CD4-positive, alpha-beta memory T cell (primary cell): ENCODE measurements around the gene EPOP. TPM values are rescaled to one million over a fixed set of nuclear protein-coding genes. Genes with fewer than 3 reads are reported as not detected.
"Not testable (repeated sequence)": the region's sequence is repeated elsewhere in the genome, so short reads cannot be mapped to it uniquely, and the experiment has no call there.

Experiments used
- CTCF ChIA-PET: fragments of 350-600 bp; sonication (Branson Sonifier 250); formaldehyde crosslinking; loops from one replicate; lab custom pipeline; 2021; ENCODE audit warnings: inconsistent platforms; ENCODE audit not compliant: partially characterized antibody; lab: Charles Lee
- POLR2A ChIA-PET: fragments of 350-600 bp; sonication (Branson Sonifier 250); formaldehyde crosslinking; loops from one replicate; lab custom pipeline; 2021; ENCODE audit not compliant: partially characterized antibody; lab: Charles Lee
- DNase-seq, 5 donors: peaks; one replicate each; pipeline versions ENCODE4 v3.0.0 to v3.0.0-alpha.2; 2020 to 2022; ENCODE audit warnings: mixed read lengths in 1 of 5
- H3K27ac ChIP-seq: one replicate; pipeline ENCODE4 v1.7.0; 2013; ENCODE audit warnings: low read depth, low read length
- H3K27me3 ChIP-seq: 2 replicates; pipeline ENCODE4 v1.7.0; 2013; ENCODE audit warnings: mild to moderate bottlenecking, low read length, moderate library complexity; ENCODE audit not compliant: insufficient read depth
- H3K36me3 ChIP-seq: 2 replicates; pipeline ENCODE4 v1.7.0; 2013; ENCODE audit warnings: mild to moderate bottlenecking, low read length, moderate library complexity; ENCODE audit not compliant: insufficient read depth
- H3K4me1 ChIP-seq: 2 replicates; pipeline ENCODE4 v1.7.0; 2013; ENCODE audit warnings: mild to moderate bottlenecking, low read length, moderate library complexity; ENCODE audit not compliant: insufficient read depth
- H3K4me3 ChIP-seq, 2 donors: one replicate each; pipeline ENCODE4 v1.7.0; 2013; ENCODE audit warnings: low read length in 2 of 2, mild to moderate bottlenecking in 1 of 2
- H3K9me3 ChIP-seq, 2 donors: one replicate each; pipeline ENCODE4 v1.7.0; 2013; ENCODE audit warnings: low read length in 2 of 2, control low read depth in 1 of 2; ENCODE audit not compliant: control insufficient read depth in 1 of 2
- H3K27ac Mint-ChIP-seq, 7 donors: one replicate each; pipeline ENCODE4 v1.8.0; 2020 to 2021; ENCODE audit warnings: mixed read lengths in 7 of 7, mild to moderate bottlenecking in 6 of 7, inconsistent platforms in 3 of 7, moderate library complexity in 3 of 7
- H3K27me3 Mint-ChIP-seq, 2 donors: one replicate each; pipeline ENCODE4 v1.8.0; 2020 to 2021; ENCODE audit warnings: mixed read lengths in 2 of 2
- H3K36me3 Mint-ChIP-seq, 2 donors: one replicate each; pipeline ENCODE4 v1.8.0; 2020 to 2021; ENCODE audit warnings: mixed read lengths in 2 of 2, inconsistent platforms in 1 of 2, mild to moderate bottlenecking in 1 of 2
- H3K4me1 Mint-ChIP-seq, 4 donors: one replicate each; pipeline ENCODE4 v1.8.0; 2020 to 2021; ENCODE audit warnings: mixed read lengths in 4 of 4, mild to moderate bottlenecking in 1 of 4
- H3K4me3 Mint-ChIP-seq, 8 donors: one replicate each; pipeline ENCODE4 v1.8.0; 2020 to 2021; ENCODE audit warnings: mixed read lengths in 8 of 8, mild to moderate bottlenecking in 7 of 8, moderate library complexity in 6 of 8, inconsistent platforms in 3 of 8
- H3K9me3 Mint-ChIP-seq, 8 donors: one replicate each; pipeline ENCODE4 v1.8.0; 2020 to 2021; ENCODE audit warnings: mixed read lengths in 8 of 8, mild to moderate bottlenecking in 5 of 8, inconsistent platforms in 3 of 8, moderate library complexity in 1 of 8
- intact Hi-C: fragments of 100-400 bp; cut with micrococcal nuclease; formaldehyde crosslinking; loops from one replicate; pipeline ENCODE4 v1.15.1; 2023
- polyA plus RNA-seq, 2 donors: library from polyadenylated mRNA; unstranded; fragments of 300-500 nt; fragmentation: Illumina TruSeq; gene quantifications; one replicate each; pipeline ENCODE4 v1.2.3, GENCODE V29; 2021
- total RNA-seq, 2 experiments: library from RNA; stranded (reverse); gene quantifications; one replicate each; pipeline ENCODE4 v1.2.3, GENCODE V29; 2021

The EPOP gene
- total and polyA plus RNA-seq, 4 experiments from 2014 or later = 0.09 to 0.25 TPM; not detected in 2

DNA sequence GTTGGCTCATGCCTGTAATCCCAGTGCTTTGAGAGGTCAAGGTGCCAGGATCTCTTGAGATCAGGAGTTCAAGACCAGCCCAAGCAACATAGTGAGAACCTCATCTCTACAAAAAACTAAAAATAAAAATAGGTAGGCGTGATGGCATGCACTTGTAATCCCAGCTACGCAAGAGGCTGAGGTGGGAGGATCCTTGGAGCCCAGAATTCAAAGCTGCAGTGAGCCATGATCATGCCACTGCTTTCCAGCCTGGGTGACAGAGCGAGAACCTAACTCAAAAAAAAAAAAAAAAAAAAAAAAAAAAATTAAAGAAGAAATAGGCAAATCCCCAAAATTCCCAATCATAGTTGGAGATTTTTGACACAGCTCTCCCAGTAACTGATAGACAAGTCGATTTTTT lies 36.8 kb downstream of the EPOP start:
- Mint-ChIP-seq H3K4me1 (no peaks in the 10 kb centered on the region), H3K27me3 (peaks cover 15 to 21% of the 10 kb centered on the region in 2 donors), H3K9me3 (peaks cover 0 to 2% (median 0%) of the 10 kb centered on the region in 8 donors), H3K4me3 (no peak overlapping the region), H3K27ac (no peak overlapping the region), H3K36me3 (no peaks in the 10 kb centered on the region)
- intact Hi-C loops = no loop called here
- H3K27ac ChIP-seq = no peak overlapping the region
- ChIA-PET POLR2A (no interaction called here), CTCF (no interaction called here)
- no peaks in the 10 kb centered on the region for H3K36me3 ChIP-seq
- H3K9me3 ChIP-seq = no peaks in the 10 kb centered on the region
- no peak for DNase-seq
- no peaks in the 10 kb centered on the region for H3K27me3 ChIP-seq
- H3K4me1 ChIP-seq = no peaks in the 10 kb centered on the region
- no peak overlapping the region for H3K4me3 ChIP-seq

DNA sequence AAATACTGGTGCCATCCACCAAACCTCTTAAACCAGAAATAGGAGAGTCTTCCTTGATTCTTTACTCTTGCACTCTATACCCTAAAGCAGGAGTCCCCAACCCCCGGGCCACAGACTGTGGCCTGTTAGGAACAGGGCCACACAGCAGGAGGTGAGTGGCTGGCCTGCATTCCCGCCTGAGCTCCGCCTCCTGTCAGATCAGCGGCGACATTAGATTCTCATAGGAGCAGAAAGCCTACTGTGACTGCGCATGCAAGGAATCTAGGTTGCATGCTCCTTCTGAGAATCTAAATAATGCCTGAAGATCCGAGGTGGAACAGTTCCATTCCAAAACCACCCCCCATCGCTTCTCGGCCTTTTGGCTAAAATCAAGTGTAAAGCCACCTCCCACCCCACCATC lies 38.7 kb downstream of the EPOP start:
- Mint-ChIP-seq H3K27ac (no peak overlapping the region), H3K4me1 (no peaks in the 10 kb centered on the region), H3K27me3 (peaks cover 17 to 18% of the 10 kb centered on the region in 2 donors), H3K4me3 (no peak overlapping the region), H3K9me3 (peaks cover 0 to 2% (median 0%) of the 10 kb centered on the region in 8 donors), H3K36me3 (no peaks in the 10 kb centered on the region)
- ChIA-PET CTCF (no interaction called here), POLR2A (no interaction called here)
- intact Hi-C loops = no loop called here
- no peaks in the 10 kb centered on the region for H3K27me3 ChIP-seq
- no peaks in the 10 kb centered on the region for H3K36me3 ChIP-seq
- no peak for DNase-seq
- H3K27ac ChIP-seq = no peak overlapping the region
- no peak overlapping the region for H3K4me3 ChIP-seq
- no peaks in the 10 kb centered on the region for H3K4me1 ChIP-seq
- no peaks in the 10 kb centered on the region for H3K9me3 ChIP-seq

DNA sequence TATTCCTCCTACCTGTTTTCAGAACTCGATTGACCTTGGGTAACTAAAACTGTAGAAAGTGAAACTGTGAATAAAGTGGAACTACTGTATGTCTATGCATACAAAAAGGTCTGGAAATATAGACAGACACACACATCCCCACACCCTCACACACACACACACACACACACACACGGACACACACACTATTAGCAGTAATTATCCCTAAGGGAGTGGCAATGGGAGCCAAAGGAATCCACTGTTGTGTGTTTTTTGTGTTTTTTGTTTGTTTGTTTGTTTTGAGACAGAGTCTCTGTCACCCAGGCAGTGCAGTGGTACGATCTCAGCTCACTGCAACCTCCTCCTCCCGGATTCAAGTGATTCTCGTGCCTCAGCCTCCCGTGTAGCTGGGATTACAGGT lies 42.4 kb downstream of the EPOP start:
- H3K27ac Mint-ChIP-seq = no peak overlapping the region
- Histone ChIP-seq H3K9me3 (no peaks in the 10 kb centered on the region), H3K4me1 (no peaks in the 10 kb centered on the region), H3K36me3 (no peaks in the 10 kb centered on the region), H3K4me3 (no peak overlapping the region), H3K27ac (no peak overlapping the region), H3K27me3 (no peaks in the 10 kb centered on the region)
- H3K4me3 Mint-ChIP-seq = no peak overlapping the region
- POLR2A ChIA-PET = no interaction called here
- H3K36me3 Mint-ChIP-seq = no peaks in the 10 kb centered on the region
- no peaks in the 10 kb centered on the region for H3K4me1 Mint-ChIP-seq
- DNase-seq = no peak
- intact Hi-C loops = no loop called here
- peaks cover 10 to 17% of the 10 kb centered on the region in 2 donors for H3K27me3 Mint-ChIP-seq
- peaks cover 0 to 2% (median 0%) of the 10 kb centered on the region in 8 donors for H3K9me3 Mint-ChIP-seq
- CTCF ChIA-PET = no interaction called here

DNA sequence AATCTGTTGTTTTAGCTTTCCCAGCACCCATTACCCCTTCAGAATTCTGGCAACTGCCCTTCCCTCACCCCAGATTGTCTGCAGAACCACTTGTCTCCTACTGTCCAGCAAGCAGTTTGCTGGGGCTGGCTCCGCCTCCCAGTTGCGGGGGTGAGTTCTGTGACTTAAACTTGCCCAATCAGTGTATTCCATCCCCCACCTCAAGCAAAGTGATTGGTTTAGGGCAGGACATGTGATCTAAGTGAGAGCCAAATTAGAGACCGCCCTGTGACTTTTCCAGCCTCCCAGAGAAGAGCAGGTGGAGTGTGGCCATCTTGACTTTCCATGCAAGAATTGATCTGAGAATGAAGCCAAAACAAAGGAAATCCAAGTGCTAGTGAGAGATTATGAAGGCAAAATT lies 46.3 kb downstream of the EPOP start:
- H3K9me3 ChIP-seq = no peaks in the 10 kb centered on the region
- ChIA-PET CTCF (no interaction called here), POLR2A (no interaction called here)
- H3K27me3 ChIP-seq = no peaks in the 10 kb centered on the region
- H3K36me3 Mint-ChIP-seq = no peaks in the 10 kb centered on the region
- H3K4me1 ChIP-seq = peaks cover 4% of the 10 kb centered on the region
- peaks cover 2 to 6% (median 5%) of the 10 kb centered on the region in 4 donors for H3K4me1 Mint-ChIP-seq
- H3K4me3 ChIP-seq = no peak overlapping the region
- intact Hi-C loops = no loop called here
- H3K27ac ChIP-seq = no peak overlapping the region
- no peak for DNase-seq
- no peaks in the 10 kb centered on the region for H3K9me3 Mint-ChIP-seq
- H3K36me3 ChIP-seq = no peaks in the 10 kb centered on the region
- H3K4me3 Mint-ChIP-seq = no peak overlapping the region
- no peak overlapping the region for H3K27ac Mint-ChIP-seq
- H3K27me3 Mint-ChIP-seq = peaks cover 7 to 17% of the 10 kb centered on the region in 2 donors

- H3K36me3 Mint-ChIP-seq = no peaks in the 10 kb centered on the region
- H3K27me3 Mint-ChIP-seq = peaks cover 7 to 17% of the 10 kb centered on the region in 2 donors
- H3K27ac Mint-ChIP-seq = no peak overlapping the region
- intact Hi-C loops = no loop called here
- ChIA-PET POLR2A (no interaction called here), CTCF (no interaction called here)
- Histone ChIP-seq H3K4me3 (no peak overlapping the region), H3K27ac (no peak overlapping the region), H3K9me3 (no peaks in the 10 kb centered on the region), H3K36me3 (no peaks in the 10 kb centered on the region), H3K27me3 (no peaks in the 10 kb centered on the region), H3K4me1 (peaks cover 4% of the 10 kb centered on the region)
- peaks cover 2 to 6% (median 5%) of the 10 kb centered on the region in 4 donors for H3K4me1 Mint-ChIP-seq
- no peak overlapping the region for H3K4me3 Mint-ChIP-seq
- DNase-seq = no peak
- H3K9me3 Mint-ChIP-seq = no peaks in the 10 kb centered on the region
Measured at GRCh38 chr17:38627957-38628356, 46.8 kb downstream of the EPOP start.

DNA sequence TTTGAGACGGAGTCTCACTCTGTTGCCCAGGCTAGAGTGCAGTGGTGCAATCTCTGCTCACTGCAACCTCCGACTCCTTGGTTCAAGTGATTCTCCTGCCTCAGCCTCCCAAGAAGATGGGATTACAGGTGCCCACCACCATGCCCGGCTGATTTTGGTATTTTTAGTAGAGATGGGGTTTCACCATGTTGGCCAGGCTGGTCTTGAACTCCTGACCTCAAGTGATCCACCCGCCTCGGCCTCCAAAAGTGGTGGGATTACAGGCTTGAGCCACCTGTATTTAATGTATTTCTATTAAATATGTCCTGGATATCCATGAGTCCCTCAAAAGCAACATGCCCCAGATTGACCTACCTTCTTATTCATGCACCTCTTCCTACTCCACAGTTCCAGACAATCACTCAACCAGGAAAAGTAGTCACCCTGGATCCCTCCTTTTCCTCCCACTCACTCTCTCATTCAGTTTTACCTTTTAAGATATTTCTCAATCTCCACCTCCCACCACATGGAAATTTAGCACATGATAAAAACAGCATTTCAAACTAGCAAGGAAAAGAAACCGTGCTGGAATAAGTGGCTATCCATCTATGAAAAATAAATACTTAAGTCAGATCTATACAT lies 48.0 kb downstream of the EPOP start:
- H3K4me1 Mint-ChIP-seq, H3K36me3 Mint-ChIP-seq, H3K4me1 ChIP-seq, H3K9me3 ChIP-seq, H3K4me3 Mint-ChIP-seq, CTCF ChIA-PET, intact Hi-C loops, POLR2A ChIA-PET, H3K27ac ChIP-seq, H3K36me3 ChIP-seq, DNase-seq, H3K4me3 ChIP-seq, H3K27me3 ChIP-seq, H3K9me3 Mint-ChIP-seq: not testable (repeated sequence)
- Mint-ChIP-seq H3K27ac (peak overlapping the region in 1 of 7 donors; percentile 23), H3K27me3 (peaks cover 9 to 23% of the 10 kb centered on the region in 2 donors)

GRCh38 chr17:38625482-38625881 lies 49.3 kb downstream of the EPOP start:
- H3K4me3 ChIP-seq = no peak overlapping the region
- H3K36me3 Mint-ChIP-seq = no peaks in the 10 kb centered on the region
- CTCF ChIA-PET = no interaction called here

More at GRCh38 chr17:38625482-38625881, 49.3 kb downstream of the EPOP start:
- Mint-ChIP-seq H3K4me1 (peaks cover 2 to 6% (median 5%) of the 10 kb centered on the region in 4 donors), H3K4me3 (peak overlapping the region in 1 of 8 donors; percentile 22), H3K9me3 (no peaks in the 10 kb centered on the region), H3K27me3 (peaks cover 17 to 29% of the 10 kb centered on the region in 2 donors), H3K27ac (no peak overlapping the region)
- POLR2A ChIA-PET = no interaction called here
- intact Hi-C loops = no loop called here
- H3K4me1 ChIP-seq = peaks cover 4% of the 10 kb centered on the region
- no peaks in the 10 kb centered on the region for H3K36me3 ChIP-seq
- no peak for DNase-seq
- H3K27ac ChIP-seq = no peak overlapping the region
- H3K9me3 ChIP-seq = no peaks in the 10 kb centered on the region
- H3K27me3 ChIP-seq = no peaks in the 10 kb centered on the region
